ENCODE measurements around the gene QKI.

QKI gene

DNA sequence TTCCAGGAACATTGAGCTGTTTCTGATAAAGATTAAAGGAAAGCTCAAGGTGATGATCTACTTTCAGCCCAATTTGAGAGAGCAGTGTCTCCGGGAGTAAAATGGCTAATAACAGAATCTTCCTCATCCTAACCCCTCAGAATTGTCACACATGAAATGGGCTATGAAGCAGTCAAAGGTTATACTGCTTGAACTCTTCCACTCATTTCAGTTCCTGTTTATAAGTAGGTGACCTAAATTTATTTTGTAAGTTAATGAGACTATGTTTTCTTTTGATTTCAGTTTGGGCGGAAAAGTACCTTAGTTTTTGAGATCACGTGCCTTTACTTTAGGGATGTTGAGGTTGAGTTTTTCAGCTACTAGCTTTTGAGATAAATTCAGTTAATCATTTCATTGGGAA is 47.2 kb downstream of the QKI start:
- no peak overlapping the region for H3K4me3 ChIP-seq (ENCODE audit: low read depth, low read length)
- TF ChIP-seq, protein P1, sequence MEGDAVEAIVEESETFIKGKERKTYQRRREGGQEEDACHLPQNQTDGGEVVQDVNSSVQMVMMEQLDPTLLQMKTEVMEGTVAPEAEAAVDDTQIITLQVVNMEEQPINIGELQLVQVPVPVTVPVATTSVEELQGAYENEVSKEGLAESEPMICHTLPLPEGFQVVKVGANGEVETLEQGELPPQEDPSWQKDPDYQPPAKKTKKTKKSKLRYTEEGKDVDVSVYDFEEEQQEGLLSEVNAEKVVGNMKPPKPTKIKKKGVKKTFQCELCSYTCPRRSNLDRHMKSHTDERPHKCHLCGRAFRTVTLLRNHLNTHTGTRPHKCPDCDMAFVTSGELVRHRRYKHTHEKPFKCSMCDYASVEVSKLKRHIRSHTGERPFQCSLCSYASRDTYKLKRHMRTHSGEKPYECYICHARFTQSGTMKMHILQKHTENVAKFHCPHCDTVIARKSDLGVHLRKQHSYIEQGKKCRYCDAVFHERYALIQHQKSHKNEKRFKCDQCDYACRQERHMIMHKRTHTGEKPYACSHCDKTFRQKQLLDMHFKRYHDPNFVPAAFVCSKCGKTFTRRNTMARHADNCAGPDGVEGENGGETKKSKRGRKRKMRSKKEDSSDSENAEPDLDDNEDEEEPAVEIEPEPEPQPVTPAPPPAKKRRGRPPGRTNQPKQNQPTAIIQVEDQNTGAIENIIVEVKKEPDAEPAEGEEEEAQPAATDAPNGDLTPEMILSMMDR (IDR thresholded peaks at IDR 0.05; ENCODE audit: low read depth, low read length), result no peak
- TF ChIP-seq MYC (IDR thresholded peaks at IDR 0.05; ENCODE audit: low read depth, low read length) (no peak), POLR2A (IDR thresholded peaks at IDR 0.05; ENCODE audit: extremely low read depth, insufficient read length) (no peak)
- TF ChIP-seq, protein P2, sequence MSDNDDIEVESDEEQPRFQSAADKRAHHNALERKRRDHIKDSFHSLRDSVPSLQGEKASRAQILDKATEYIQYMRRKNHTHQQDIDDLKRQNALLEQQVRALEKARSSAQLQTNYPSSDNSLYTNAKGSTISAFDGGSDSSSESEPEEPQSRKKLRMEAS (IDR thresholded peaks at IDR 0.05; ENCODE audit: low read depth, low read length), result no peak
- no peak for DNase-seq (ENCODE audit: low read depth)

DNA sequence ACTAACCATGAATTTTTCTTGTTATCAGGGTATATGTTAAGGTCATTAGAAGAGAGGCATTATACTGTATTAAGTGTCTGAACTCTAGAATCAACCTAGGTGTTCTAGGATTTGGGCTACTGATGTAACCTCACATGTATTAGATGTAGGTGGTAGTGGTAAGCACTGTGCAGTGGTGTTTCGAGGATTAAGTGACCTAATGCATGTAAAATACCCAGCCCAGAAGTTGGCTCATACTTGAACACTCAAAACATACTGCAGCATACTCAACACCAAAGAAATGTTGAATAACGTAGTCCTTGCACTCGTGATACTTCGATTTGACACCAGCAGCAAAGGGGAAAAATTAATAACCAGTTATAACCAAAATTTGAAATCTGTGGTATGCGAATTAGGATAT is 48.7 kb downstream of the QKI start:
- H3K4me3 ChIP-seq (ENCODE audit: low read depth, low read length), result no peak overlapping the region
- DNase-seq (ENCODE audit: low read depth), result no peak
- TF ChIP-seq, protein P2 (IDR thresholded peaks at IDR 0.05; ENCODE audit: low read depth, low read length), result no peak
- TF ChIP-seq MYC (IDR thresholded peaks at IDR 0.05; ENCODE audit: low read depth, low read length), result no peak
- TF ChIP-seq, protein P1 (IDR thresholded peaks at IDR 0.05; ENCODE audit: low read depth, low read length), result no peak
- no peak for TF ChIP-seq POLR2A (IDR thresholded peaks at IDR 0.05; ENCODE audit: extremely low read depth, insufficient read length)

DNA sequence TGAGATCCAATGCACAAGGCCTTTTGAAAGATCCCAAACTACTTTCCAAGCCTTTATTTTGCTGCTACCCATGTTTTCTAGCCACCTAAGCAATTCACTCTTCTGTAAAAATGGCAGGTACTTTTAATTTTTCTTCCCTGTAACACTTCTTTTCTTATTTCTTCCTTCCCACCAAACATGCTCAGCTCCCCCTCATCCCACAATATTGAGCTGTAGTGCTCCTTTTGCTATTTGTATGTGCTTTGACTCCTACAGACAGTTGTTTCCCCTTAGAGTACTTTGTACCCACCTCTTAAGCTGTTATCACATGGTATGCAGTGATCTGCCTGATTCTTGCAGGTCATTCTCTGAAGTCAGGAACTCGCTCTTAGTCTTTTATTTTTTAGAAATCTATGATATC is 49.3 kb downstream of the QKI start:
- H3K4me3 ChIP-seq (ENCODE audit: low read depth, low read length), result no peak overlapping the region
- TF ChIP-seq, protein P2 (IDR thresholded peaks at IDR 0.05; ENCODE audit: low read depth, low read length), result no peak
- TF ChIP-seq, protein P1 (IDR thresholded peaks at IDR 0.05; ENCODE audit: low read depth, low read length), result no peak
- TF ChIP-seq POLR2A (IDR thresholded peaks at IDR 0.05; ENCODE audit: extremely low read depth, insufficient read length) (no peak), MYC (IDR thresholded peaks at IDR 0.05; ENCODE audit: low read depth, low read length) (no peak)
- DNase-seq (ENCODE audit: low read depth), result no peak

DNA sequence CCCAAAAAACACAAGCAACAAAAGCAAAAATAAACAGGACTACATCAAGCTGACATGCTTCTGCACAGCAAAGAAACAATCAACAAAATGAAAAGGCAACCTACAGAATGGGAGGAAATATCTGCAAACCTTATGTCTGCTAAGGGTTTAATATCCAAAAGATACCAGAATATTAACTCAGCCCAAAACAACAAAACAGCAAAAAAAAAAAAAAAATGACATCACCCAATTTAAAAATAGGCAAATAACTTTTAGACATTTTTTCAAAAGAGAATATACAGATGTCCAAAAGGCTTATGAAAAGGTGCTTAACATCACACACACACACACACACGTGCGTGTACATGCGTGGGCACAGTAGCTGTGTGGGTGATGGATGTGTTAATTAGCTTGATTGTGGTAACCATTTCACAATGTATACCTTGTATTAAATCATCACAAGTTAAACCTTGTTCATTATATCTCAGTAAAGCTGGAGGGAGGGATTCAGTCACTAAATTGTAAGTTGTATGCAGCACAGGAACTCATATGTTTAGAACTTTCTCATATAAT is 52.4 kb downstream of the QKI start:
- TF ChIP-seq MYC (IDR thresholded peaks at IDR 0.05; ENCODE audit: low read depth, low read length), result no peak
- TF ChIP-seq, protein P1 (IDR thresholded peaks at IDR 0.05; ENCODE audit: low read depth, low read length), result no peak
- no peak for TF ChIP-seq POLR2A (IDR thresholded peaks at IDR 0.05; ENCODE audit: extremely low read depth, insufficient read length)
- TF ChIP-seq, protein P2 (IDR thresholded peaks at IDR 0.05; ENCODE audit: low read depth, low read length), result no peak
- DNase-seq (ENCODE audit: low read depth), result no peak

DNA sequence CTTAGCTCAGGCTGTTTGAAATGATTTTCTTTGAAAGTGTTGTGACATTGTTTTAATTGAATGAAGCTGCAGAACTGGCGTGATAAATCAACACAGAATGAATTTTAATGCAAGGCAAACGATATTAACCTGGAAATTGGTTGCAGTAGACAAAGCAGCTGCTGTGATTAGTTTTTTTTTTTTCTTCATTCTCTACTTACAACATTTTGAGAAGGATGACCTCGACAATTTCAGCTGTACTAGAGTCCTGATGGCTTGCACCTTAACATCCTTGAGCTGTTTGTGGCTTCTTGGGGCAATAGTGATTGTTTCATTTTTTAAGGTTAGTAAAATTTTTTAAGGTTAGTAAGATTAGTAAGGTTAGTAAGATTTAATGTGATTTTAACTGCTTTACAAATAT is 54.2 kb downstream of the QKI start:
- no peak for DNase-seq (ENCODE audit: low read depth)
- TF ChIP-seq, protein P2 (IDR thresholded peaks at IDR 0.05; ENCODE audit: low read depth, low read length), result no peak
- no peak for TF ChIP-seq MYC (IDR thresholded peaks at IDR 0.05; ENCODE audit: low read depth, low read length)
- TF ChIP-seq, protein P1 (IDR thresholded peaks at IDR 0.05; ENCODE audit: low read depth, low read length), result no peak
- TF ChIP-seq POLR2A (IDR thresholded peaks at IDR 0.05; ENCODE audit: extremely low read depth, insufficient read length), result no peak
- no peak overlapping the region for H3K4me3 ChIP-seq (ENCODE audit: low read depth, low read length)

More for the DNA sequence above, 52.4 kb downstream of the QKI start:
- H3K4me3 ChIP-seq (ENCODE audit: low read depth, low read length), result no peak overlapping the region
